ENCODE measurements around the gene KRT83. TPM values are rescaled to one million over a fixed set of nuclear protein-coding genes. Genes with fewer than 3 reads are reported as not detected.

Gene KRT83
- total RNA-seq, 1 donor from 2014 or later, result not detected

GRCh38 chr12:52356762-52357580 lies 35.8 kb upstream of the KRT83 start:
- DNase-seq (ENCODE audit: low read depth), result no peak
- TF ChIP-seq CTCF (IDR thresholded peaks at IDR 0.05; ENCODE audit: insufficient read depth, low read length, poor library complexity, severe bottlenecking), result no peak
- no peak overlapping the region for H3K4me3 ChIP-seq (ENCODE audit: low read depth, low read length)
- peaks cover 13% of the 10 kb centered on the region for H3K27me3 ChIP-seq (ENCODE audit: control insufficient read depth, insufficient read depth, low read length)
- H3K36me3 ChIP-seq (ENCODE audit: control insufficient read depth, insufficient read depth, low read length), result no peaks in the 10 kb centered on the region

GRCh38 chr12:52356031-52356761 lies 35.0 kb upstream of the KRT83 start:
- no peak for TF ChIP-seq CTCF (IDR thresholded peaks at IDR 0.05; ENCODE audit: insufficient read depth, low read length, poor library complexity, severe bottlenecking)
- no peak for DNase-seq (ENCODE audit: low read depth)
- peaks cover 13% of the 10 kb centered on the region for H3K27me3 ChIP-seq (ENCODE audit: control insufficient read depth, insufficient read depth, low read length)
- no peak overlapping the region for H3K4me3 ChIP-seq (ENCODE audit: low read depth, low read length)
- H3K36me3 ChIP-seq (ENCODE audit: control insufficient read depth, insufficient read depth, low read length), result no peaks in the 10 kb centered on the region

- Histone ChIP-seq H3K36me3 (ENCODE audit: control insufficient read depth, insufficient read depth, low read length) (no peaks in the 10 kb centered on the region), H3K27me3 (ENCODE audit: control insufficient read depth, insufficient read depth, low read length) (peaks cover 15% of the 10 kb centered on the region), H3K4me3 (ENCODE audit: low read depth, low read length) (no peak overlapping the region)
- no peak for DNase-seq (ENCODE audit: low read depth)
- no peak for TF ChIP-seq CTCF (IDR thresholded peaks at IDR 0.05; ENCODE audit: insufficient read depth, low read length, poor library complexity, severe bottlenecking)
Measured at GRCh38 chr12:52355176-52355575, 34.0 kb upstream of the KRT83 start.

- H3K27me3 ChIP-seq (ENCODE audit: control insufficient read depth, insufficient read depth, low read length), result peaks cover 15% of the 10 kb centered on the region
- no peaks in the 10 kb centered on the region for H3K36me3 ChIP-seq (ENCODE audit: control insufficient read depth, insufficient read depth, low read length)
- no peak overlapping the region for H3K4me3 ChIP-seq (ENCODE audit: low read depth, low read length)
- no peak for DNase-seq (ENCODE audit: low read depth)
- TF ChIP-seq CTCF (IDR thresholded peaks at IDR 0.05; ENCODE audit: insufficient read depth, low read length, poor library complexity, severe bottlenecking), result no peak
Measured at GRCh38 chr12:52354200-52354599, 33.0 kb upstream of the KRT83 start.

GRCh38 chr12:52353766-52354165 lies 32.6 kb upstream of the KRT83 start:
- no peak for TF ChIP-seq CTCF (IDR thresholded peaks at IDR 0.05; ENCODE audit: insufficient read depth, low read length, poor library complexity, severe bottlenecking)
- H3K4me3 ChIP-seq (ENCODE audit: low read depth, low read length), result no peak overlapping the region
- no peak for DNase-seq (ENCODE audit: low read depth)
- H3K27me3 ChIP-seq (ENCODE audit: control insufficient read depth, insufficient read depth, low read length), result peaks cover 15% of the 10 kb centered on the region
- no peaks in the 10 kb centered on the region for H3K36me3 ChIP-seq (ENCODE audit: control insufficient read depth, insufficient read depth, low read length)

All from kidney epithelial cell (primary cell).